ENCODE data around the gene TRPM4.

Gene TRPM4

DNA sequence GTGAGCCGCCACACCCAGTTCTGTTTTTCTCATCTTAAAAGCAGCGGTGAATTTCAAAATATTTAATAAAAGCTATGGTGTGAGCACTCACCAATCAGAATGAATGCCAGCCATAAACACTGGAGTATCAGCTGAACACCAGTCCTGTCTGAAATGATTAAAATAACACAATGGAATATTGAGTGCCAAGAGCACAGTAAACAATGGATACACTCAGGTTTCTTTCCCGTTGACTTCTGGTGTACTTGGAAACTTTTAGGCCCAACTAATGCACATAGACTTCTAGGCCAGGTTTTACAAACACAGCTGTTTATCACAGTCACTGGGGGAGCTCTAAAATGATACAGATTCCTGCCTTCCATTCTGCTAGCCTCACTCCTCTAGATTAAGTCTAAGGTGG is 99.1 kb downstream of the TRPM4 start:
- no peak overlapping the region for H3K27ac ChIP-seq
- TF ChIP-seq, protein P1, sequence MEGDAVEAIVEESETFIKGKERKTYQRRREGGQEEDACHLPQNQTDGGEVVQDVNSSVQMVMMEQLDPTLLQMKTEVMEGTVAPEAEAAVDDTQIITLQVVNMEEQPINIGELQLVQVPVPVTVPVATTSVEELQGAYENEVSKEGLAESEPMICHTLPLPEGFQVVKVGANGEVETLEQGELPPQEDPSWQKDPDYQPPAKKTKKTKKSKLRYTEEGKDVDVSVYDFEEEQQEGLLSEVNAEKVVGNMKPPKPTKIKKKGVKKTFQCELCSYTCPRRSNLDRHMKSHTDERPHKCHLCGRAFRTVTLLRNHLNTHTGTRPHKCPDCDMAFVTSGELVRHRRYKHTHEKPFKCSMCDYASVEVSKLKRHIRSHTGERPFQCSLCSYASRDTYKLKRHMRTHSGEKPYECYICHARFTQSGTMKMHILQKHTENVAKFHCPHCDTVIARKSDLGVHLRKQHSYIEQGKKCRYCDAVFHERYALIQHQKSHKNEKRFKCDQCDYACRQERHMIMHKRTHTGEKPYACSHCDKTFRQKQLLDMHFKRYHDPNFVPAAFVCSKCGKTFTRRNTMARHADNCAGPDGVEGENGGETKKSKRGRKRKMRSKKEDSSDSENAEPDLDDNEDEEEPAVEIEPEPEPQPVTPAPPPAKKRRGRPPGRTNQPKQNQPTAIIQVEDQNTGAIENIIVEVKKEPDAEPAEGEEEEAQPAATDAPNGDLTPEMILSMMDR (conservative IDR thresholded peaks at IDR 0.05), result no peak

Data from VCaP (cell line).